ENCODE measurements around the gene ZDHHC22.
A peak's percentile ranks its signal among the peaks of the same experiment; 100 is the strongest.

ZDHHC22 gene

GRCh38 chr14:77097700-77098528 lies 43.7 kb downstream of the ZDHHC22 start, which contains the start of gene CIPC (continued):
- TF ChIP-seq ZNF692 (tag by site-specific recombination; IDR thresholded peaks at IDR 0.05) (peak; percentile 36; the same call in 1 of the 2 replicates), ZNF274 (IDR thresholded peaks at IDR 0.05; ENCODE audit: low read length) (no peak), ZNF274 (tag by site-specific recombination; IDR thresholded peaks at IDR 0.05; ENCODE audit: borderline replicate concordance) (no peak), ZNF221 (tag by site-specific recombination; IDR thresholded peaks at IDR 0.05; ENCODE audit: borderline replicate concordance) (no peak), ZNF366 (tag by site-specific recombination; conservative IDR thresholded peaks at IDR 0.05) (peak; percentile 68), ZNF19 (tag by site-specific recombination; IDR thresholded peaks at IDR 0.05; ENCODE audit: low read depth) (no peak), ZFP69B (tag by site-specific recombination; IDR thresholded peaks at IDR 0.05) (peak; percentile 24; the same call in 1 of the 2 replicates), REST (tag by site-specific recombination; IDR thresholded peaks at IDR 0.05) (no peak), HIC1 (tag by site-specific recombination; IDR thresholded peaks at IDR 0.05) (0 out of 2 replicates have a peak, but pooled peaks have one; percentile 20), ZBTB8A (tag by site-specific recombination; IDR thresholded peaks at IDR 0.05) (peak; percentile 67), ZXDB (tag by site-specific recombination; IDR thresholded peaks at IDR 0.05) (peak; percentile 75), HOXA7 (CRISPR knock-in tag; IDR thresholded peaks at IDR 0.05; ENCODE audit: borderline replicate concordance) (no peak), ZNF777 (tag by site-specific recombination; IDR thresholded peaks at IDR 0.05; ENCODE audit: borderline replicate concordance) (no peak), BCL11A (tag by site-specific recombination; IDR thresholded peaks at IDR 0.05; ENCODE audit: low read depth) (no peak), ZNF175 (tag by site-specific recombination; IDR thresholded peaks at IDR 0.05) (no peak), ZNF335 (tag by site-specific recombination; conservative IDR thresholded peaks at IDR 0.05) (peak; percentile 87), EGR2 (tag by site-specific recombination; IDR thresholded peaks at IDR 0.05; ENCODE audit: low read depth) (peak; percentile 55), ZBTB10 (tag by site-specific recombination; IDR thresholded peaks at IDR 0.05) (no peak), ZNF2 (tag by site-specific recombination; IDR thresholded peaks at IDR 0.05) (peak; percentile 80; the same call in 1 of the 2 replicates), ZNF776 (tag by site-specific recombination; IDR thresholded peaks at IDR 0.05; ENCODE audit: borderline replicate concordance) (no peak), OVOL3 (tag by site-specific recombination; IDR thresholded peaks at IDR 0.05) (no peak), ZNF157 (tag by site-specific recombination; IDR thresholded peaks at IDR 0.05) (0 out of 2 replicates have a peak, but pooled peaks have one; percentile 29), ZIC2 (tag by site-specific recombination; IDR thresholded peaks at IDR 0.05) (no peak), ZNF311 (tag by site-specific recombination; IDR thresholded peaks at IDR 0.05; ENCODE audit: borderline replicate concordance) (no peak), ZNF449 (tag by site-specific recombination; IDR thresholded peaks at IDR 0.05) (no peak), ZNF354C (tag by site-specific recombination; IDR thresholded peaks at IDR 0.05; ENCODE audit: borderline replicate concordance, low read depth) (no peak), ZNF211 (tag by site-specific recombination; IDR thresholded peaks at IDR 0.05; ENCODE audit: low read depth) (no peak), ZEB2 (tag by site-specific recombination; IDR thresholded peaks at IDR 0.05) (no peak; the same call in 1 of the 2 replicates), ZNF585B (tag by site-specific recombination; IDR thresholded peaks at IDR 0.05) (no peak)
